ENCODE results near the gene EHD4. TPM values are rescaled to one million over a fixed set of nuclear protein-coding genes. Genes with fewer than 3 reads are reported as not detected.

Gene EHD4
- total and polyA plus RNA-seq, 9 of the 15 experiments (the other 6 are each of a cell fraction or from before 2014, with no cell fraction given) = 0.89 to 10.3 (median 6.4) TPM

- TF ChIP-seq, protein P1, sequence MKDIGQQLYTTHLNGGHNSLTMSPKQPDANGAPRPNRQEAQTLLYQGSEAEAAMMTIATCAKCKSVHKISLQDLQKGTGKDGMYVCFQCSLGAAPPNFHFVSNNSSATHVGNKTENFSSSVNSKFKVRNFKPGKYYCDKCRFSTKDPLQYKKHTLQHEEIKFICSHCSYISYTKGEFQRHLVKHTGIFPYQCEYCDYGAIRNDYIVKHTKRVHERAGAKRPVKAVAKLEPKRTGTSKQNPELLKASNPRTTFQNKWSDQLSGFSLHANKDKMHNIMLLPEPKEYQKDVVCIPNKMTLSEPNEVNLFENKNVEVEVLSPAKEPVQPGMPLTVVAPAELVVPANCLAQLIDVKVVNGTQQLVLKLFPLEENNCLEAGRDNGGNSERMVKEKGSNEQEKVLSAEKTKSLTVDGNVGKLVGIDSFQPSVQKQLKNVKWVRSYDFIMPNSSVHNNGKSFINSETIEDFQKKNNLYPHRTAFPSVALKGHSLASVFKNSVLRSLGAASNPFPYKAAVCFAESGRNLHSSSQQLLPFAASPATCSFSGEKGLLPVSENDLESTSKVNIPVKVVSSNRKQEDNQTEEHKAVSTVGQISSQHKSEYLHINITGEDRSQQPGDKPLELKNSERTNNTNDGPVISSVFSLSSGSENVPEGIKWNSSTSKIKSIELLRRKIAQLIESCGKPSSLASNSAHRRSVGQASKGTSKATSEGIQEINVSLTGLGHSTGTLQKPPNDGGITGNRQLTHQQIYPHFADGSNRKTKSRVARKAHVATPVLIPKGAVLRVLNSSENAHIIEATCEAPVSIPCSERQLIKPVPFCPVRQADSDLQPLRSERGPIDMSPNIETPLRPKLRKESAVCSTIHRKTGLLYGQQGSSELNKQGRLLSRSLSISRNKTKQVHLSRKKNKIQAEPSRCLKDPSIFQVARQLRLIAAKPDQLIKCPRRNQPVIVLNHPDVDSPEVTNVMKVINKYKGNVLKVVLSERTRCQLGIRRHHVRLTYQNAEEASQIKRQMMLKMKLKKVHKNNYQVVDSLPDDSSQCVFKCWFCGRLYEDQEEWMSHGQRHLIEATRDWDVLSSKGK (CRISPR knock-in tag; IDR thresholded peaks at IDR 0.05) = no peak
- no peak for TF ChIP-seq EP300 (IDR thresholded peaks at IDR 0.05; ENCODE audit: low read length)
- TF ChIP-seq ZKSCAN1 (IDR thresholded peaks at IDR 0.05; ENCODE audit: low read depth, low read length) = no peak
- no peak for TF ChIP-seq ZNF197 (CRISPR knock-in tag; IDR thresholded peaks at IDR 0.05; ENCODE audit: low read depth)
- TF ChIP-seq, protein P2, sequence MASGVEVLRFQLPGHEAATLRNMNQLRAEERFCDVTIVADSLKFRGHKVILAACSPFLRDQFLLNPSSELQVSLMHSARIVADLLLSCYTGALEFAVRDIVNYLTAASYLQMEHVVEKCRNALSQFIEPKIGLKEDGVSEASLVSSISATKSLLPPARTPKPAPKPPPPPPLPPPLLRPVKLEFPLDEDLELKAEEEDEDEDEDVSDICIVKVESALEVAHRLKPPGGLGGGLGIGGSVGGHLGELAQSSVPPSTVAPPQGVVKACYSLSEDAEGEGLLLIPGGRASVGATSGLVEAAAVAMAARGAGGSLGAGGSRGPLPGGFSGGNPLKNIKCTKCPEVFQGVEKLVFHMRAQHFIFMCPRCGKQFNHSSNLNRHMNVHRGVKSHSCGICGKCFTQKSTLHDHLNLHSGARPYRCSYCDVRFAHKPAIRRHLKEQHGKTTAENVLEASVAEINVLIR (CRISPR knock-in tag; IDR thresholded peaks at IDR 0.05) = no peak
- TF ChIP-seq E4F1 (CRISPR knock-in tag; IDR thresholded peaks at IDR 0.05; ENCODE audit: borderline replicate concordance) = no peak
- TF ChIP-seq ZNF695 (CRISPR knock-in tag; IDR thresholded peaks at IDR 0.05) = no peak
- TF ChIP-seq, protein P3, sequence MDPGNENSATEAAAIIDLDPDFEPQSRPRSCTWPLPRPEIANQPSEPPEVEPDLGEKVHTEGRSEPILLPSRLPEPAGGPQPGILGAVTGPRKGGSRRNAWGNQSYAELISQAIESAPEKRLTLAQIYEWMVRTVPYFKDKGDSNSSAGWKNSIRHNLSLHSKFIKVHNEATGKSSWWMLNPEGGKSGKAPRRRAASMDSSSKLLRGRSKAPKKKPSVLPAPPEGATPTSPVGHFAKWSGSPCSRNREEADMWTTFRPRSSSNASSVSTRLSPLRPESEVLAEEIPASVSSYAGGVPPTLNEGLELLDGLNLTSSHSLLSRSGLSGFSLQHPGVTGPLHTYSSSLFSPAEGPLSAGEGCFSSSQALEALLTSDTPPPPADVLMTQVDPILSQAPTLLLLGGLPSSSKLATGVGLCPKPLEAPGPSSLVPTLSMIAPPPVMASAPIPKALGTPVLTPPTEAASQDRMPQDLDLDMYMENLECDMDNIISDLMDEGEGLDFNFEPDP (CRISPR knock-in tag; IDR thresholded peaks at IDR 0.05) = no peak
- TF ChIP-seq, protein P4, sequence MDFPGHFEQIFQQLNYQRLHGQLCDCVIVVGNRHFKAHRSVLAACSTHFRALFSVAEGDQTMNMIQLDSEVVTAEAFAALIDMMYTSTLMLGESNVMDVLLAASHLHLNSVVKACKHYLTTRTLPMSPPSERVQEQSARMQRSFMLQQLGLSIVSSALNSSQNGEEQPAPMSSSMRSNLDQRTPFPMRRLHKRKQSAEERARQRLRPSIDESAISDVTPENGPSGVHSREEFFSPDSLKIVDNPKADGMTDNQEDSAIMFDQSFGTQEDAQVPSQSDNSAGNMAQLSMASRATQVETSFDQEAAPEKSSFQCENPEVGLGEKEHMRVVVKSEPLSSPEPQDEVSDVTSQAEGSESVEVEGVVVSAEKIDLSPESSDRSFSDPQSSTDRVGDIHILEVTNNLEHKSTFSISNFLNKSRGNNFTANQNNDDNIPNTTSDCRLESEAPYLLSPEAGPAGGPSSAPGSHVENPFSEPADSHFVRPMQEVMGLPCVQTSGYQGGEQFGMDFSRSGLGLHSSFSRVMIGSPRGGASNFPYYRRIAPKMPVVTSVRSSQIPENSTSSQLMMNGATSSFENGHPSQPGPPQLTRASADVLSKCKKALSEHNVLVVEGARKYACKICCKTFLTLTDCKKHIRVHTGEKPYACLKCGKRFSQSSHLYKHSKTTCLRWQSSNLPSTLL (IDR thresholded peaks at IDR 0.05) = no peak
- TF ChIP-seq ZNF639 (CRISPR knock-in tag; conservative IDR thresholded peaks at IDR 0.05 in 1 of 2, IDR thresholded peaks at IDR 0.05 in 1 of 2) = no peak
Observed at GRCh38 chr15:41954036-41954435, 18.3 kb downstream of the EHD4 start (continued).

Measured in K562 (cell line).